ENCODE results near the gene PGBD2.

The PGBD2 gene, protein sequence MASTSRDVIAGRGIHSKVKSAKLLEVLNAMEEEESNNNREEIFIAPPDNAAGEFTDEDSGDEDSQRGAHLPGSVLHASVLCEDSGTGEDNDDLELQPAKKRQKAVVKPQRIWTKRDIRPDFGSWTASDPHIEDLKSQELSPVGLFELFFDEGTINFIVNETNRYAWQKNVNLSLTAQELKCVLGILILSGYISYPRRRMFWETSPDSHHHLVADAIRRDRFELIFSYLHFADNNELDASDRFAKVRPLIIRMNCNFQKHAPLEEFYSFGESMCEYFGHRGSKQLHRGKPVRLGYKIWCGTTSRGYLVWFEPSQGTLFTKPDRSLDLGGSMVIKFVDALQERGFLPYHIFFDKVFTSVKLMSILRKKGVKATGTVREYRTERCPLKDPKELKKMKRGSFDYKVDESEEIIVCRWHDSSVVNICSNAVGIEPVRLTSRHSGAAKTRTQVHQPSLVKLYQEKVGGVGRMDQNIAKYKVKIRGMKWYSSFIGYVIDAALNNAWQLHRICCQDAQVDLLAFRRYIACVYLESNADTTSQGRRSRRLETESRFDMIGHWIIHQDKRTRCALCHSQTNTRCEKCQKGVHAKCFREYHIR

DNA sequence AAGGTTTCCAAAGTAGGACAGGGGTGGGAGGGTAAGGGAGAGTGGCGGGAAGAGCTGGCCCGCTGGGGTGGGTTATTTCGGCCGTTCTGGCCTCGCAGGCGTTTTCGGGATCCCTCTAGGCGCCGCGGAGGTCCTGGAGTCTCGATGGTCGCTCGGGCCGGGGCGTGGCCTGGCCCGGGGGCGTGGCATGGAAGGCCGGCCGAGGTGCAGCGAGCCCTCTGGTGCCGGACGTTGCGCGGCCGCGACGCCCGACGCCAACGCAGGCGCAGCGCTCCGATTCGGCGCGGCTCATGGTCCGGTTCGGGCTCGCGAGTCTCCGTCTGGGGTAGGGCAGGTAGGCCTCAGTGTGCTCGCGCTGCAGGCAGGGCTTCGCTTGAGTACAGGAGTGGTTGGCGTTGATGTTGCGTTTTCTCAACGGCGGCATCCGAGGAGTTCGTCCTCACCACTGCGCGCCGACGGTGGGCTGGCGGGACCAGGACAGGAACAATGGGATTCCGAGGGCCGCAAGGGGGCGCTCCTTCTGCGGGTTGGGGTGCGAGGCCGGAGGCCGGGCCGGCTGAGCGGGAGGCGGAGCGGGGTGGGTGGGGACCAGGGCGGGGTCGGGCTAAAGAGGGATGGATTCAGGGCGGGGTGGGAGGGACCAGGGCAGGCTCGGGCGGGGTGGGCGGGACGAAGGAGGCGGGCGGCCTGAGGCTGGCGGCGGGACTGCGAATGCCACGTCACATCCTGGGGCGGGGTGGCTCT is at the start of gene PGBD2:
TSS of gene PGBD2 (plus strand) at position 227 of the 744 bp plus-strand sequence. CDS start 7,628 bp downstream, outside the sequence.
- peak; percentile 85 for DNase-seq (ENCODE audit: low read depth)

DNA sequence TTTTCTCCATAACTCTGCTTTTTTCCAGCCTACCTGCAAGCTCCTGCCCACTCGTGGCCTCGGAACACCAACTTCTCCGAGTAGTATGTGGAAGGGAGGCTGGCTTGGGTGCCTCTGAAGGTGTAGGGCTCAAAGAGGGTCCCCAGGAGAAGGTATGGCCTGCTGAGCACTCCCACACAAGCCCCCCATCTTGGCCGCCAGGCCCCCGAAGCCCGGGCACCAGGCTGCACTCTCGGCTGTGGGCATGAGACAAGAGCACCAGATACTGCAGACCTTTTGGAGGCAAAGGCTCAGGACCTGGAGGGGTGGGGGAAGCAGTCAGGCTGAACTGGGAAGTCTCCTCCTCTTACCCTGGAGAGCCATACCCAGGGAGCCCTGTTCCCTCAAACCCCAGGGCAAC is 48.8 kb upstream of the PGBD2 start:
- DNase-seq (ENCODE audit: low read depth): no peak

DNA sequence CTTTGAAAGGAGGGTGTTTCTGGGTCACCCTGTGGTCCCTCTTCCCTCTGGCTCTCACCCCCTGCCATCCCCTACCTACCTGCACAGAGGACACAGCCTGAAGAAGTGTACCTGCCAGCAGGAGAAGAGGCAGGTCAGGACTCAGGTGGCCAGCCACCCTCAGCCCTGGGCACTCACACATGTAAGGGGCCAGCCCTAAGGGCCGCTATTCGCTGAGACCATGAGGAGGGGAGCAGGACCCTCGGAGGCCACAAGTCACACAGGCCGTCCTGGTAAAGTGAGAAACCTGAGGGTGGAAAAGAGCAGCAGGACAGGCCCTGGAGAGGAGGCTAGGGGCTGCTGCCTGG is 48.3 kb upstream of the PGBD2 start:
- no peak for DNase-seq (ENCODE audit: low read depth)

DNA sequence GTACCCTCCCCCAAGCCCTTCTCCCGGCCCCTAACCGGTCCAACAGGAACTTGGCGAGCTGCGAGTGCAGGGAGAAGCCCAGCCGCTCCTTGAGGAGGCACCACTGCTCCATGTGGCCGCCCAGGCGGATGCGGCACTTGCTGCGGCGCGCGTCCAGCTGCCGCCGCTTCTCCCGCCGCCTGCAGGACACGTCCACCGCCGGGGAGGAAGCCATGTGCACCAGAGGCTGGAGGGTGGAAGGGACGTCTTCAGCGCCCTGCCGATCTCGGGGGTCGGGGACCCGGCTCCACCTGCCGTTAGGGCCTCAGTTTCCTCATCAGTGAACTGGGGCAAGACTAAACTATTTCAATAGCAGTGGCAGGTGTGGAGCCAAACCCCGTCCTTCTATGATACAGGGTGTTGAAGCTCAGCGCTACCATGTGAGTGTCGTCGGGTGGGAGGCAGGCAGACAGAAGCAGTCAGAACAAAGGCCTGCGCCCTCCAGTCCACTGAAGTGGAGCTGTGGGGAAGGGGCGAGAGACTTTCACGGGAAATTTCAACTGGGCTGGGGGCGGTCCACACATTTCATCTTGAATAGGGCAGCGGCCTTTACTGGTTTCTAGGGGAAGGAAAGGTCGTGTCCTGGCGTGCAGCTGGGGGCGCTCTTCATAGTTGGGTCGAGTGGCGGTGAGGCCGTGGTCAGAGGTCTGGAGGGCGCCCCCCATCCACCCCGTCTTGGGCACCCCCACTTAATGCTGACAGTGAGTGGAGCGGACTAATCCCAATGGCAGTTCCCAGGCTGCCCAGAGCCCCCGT is 47.7 kb upstream of the PGBD2 start:
- peak; percentile 33 for DNase-seq (ENCODE audit: low read depth)

DNA sequence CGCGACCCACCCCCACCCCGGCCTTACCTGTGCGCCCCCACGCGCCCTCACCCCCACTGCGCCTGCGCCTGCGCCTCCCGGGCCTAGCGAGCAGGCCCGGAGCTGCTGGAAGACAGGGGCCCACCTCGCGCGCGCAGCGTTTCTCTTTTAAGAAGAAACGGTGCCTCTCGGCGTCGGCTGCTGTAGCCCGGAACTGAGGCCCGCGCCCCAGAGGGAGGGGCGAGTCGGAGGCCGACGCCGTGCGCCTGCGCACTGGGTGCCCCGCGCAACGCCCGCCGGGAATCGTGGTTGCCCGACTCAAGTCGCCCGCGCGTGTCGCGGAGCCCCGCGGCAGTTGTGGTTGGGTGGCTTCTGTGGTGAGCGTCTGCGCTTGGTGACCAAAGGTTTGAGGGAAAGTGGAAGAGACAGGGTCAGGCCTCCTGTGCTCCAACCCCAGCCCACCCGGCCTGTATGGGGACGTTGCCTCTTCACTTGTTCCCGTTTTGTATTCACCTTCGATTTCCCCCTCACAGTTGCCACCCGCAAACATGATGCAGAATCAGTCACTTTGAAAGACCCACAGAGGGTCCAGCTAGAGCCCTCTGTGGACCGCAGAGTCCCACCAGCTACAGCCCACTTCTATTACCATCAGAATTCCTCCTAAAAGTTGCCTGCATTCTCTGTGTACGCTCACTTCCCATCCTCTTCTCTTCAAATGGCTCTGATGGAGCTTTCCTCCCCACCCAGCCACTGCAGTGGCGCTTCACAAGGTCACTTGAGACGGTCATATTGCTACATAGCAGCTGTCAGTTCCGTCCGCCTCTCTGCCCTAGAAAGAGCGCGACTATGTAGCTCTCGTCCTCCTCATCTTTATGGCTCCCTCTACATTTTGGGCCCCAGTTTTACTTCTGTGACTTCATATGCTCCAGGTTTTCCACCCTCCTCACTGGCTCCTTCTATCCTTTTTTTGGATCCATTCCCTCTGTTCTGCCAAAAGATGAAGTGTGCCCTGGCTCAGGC is 46.8 kb upstream of the PGBD2 start, which contains the start of gene ZNF692:
TSS of gene ZNF692 (minus strand) at position 195 of the 999 bp plus-strand sequence. CDS start 776 bp downstream, outside the sequence.
- DNase-seq (ENCODE audit: low read depth): peak; percentile 96

DNA sequence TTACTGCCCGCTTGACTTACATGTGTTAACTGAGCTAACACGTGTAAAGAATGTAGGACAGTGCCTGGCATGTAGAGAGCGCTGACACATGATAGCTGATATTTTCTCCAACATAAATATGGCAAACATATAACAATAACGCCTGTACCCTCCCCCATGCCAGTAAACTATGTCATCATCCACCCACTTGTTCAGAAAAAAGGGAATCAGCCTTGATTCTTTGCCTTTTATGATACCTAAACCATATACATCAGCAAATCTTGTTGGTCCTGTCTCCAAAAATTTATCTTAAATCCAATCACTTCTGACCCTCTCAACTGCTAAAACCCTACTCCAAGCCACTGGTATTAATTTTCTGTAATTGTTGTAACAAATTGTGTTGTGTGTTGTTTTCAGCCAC is 46.0 kb upstream of the PGBD2 start:
- DNase-seq (ENCODE audit: low read depth): no peak

DNA sequence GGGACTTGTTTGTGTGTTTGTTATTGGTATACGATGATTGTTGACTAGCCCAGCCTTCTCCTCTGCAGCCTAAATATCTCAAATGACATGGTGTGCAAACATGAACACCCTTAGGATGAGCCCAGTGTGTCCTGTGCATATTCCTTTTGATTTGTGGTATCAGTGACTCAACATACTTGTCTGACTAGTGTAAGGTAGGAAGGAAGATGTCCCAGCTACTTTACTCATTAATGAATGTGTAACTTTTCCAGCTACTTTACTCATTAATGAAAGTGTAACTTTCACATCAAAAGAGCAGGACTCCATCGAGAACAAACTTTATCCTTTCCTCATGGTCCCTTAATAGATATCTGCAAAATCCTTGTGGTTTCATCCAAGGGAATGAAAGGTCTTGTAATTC is 44.4 kb upstream of the PGBD2 start:
- DNase-seq (ENCODE audit: low read depth): no peak

DNA sequence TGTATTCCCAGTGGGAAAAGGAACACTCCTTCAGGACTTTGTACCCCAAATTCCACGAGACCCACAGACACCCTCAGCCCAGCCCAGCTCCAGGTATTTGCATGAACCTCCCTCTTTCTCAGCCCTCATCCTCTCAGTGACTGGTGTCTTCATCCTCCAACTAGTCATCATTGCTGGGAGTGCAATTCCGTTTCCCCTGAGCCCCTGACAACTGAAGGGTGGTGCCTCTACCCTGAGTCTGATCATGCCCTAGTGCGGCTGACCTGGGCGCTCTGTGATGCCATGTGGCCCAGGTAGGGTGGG is 43.4 kb upstream of the PGBD2 start:
- no peak for DNase-seq (ENCODE audit: low read depth)

DNA sequence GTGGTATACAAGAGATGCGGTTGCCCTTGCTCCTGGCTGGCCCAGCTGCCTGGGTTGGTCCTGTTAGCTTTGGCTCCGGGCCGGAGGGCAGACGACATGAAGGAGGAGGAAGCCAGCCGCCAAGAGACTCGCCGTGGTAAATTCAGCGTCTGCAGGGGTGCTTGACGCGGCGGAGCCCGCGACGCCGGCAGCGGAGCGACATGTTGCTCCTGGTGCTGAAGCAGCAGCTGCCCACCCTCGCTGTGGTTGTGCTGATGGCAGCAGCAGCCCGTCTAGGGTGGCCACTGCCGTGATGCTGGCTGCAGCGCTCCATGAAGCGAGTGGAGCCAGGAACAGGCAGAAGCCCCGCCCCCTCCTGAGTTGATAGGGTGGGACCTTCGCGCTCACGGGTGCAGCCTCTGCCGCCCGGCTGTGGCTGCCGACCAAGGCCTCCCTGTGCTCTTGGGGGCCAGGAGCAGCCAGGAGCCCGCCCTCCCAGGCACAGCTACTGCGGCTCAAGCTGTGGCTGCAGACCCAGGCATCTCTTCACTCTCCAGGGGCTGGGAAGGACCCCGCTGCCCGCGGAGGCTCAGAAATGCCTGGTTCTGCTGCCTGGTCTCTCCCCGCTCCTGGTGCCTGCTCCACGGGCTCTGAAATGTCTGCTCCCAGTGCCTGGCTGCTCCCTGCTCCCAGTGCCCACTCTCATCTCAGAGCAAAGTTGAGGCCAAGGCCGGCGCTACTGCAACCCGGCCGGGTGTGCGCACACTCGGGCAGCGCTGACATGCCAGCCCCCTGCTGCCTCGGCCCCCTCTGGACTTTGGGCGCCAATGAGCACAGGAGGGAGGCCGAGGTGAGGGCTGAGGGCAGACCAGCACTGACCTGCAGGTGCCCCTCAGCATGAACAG is 42.8 kb upstream of the PGBD2 start:
- peak; percentile 55 for DNase-seq (ENCODE audit: low read depth)

DNA sequence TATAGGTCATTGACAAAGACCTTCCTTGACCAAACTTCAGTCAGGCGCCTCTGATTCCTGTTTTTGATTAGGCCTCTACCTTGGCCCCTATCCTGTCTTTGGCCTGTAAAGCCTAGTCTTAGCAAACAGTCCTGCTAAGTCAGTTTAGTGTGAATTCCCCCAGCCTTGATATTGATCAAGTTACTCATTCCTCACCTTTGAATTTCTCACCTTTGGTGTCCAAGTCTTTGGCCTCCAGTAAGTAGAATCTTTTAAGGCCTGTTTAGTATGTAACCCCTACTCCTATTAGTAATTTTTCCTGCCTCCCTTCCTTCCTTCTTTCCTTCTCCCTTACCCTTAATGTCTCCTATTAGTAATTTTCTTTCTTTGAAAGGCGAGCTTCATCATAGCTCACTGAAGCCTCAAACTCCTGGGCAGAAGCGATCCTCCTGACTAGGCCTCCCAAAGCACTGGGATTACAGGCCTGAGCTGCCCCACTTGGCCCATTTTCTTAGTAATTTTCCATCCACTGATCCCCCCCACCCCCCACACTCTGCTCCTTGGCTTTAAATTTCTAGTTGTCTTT is 34.1 kb upstream of the PGBD2 start:
- DNase-seq (ENCODE audit: low read depth): no peak

DNA sequence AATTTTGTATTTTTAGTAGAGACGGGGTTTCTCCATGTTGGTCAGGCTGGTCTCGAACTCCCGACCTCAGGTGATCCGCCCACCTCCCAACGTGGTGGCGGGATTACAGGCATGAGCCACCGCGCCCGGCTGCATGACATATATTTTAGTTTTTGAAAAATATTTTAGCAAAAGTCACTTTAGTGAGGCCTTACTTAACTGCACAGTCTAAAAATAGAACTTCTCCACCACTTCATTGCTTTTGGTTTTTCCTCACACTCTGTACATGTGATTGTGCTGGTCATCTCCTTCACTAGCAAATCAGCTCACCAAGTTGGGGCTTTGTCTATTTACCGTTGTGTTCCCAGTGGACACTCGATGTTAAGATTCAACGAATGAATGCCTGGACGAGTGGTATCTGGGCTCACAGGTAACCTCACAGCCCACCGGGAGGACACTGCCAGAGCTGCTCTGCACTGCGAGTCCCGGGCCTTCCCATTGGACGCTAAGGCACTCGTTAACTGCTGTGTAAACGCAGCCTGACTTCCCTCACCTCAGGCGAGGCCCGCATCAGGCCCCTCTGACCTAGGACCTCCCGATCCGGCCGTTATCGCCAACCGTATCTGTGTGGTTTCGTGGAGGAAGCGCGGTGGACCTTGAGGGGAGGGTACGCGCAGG is 33.2 kb upstream of the PGBD2 start:
- DNase-seq (ENCODE audit: low read depth): peak; percentile 69

DNA sequence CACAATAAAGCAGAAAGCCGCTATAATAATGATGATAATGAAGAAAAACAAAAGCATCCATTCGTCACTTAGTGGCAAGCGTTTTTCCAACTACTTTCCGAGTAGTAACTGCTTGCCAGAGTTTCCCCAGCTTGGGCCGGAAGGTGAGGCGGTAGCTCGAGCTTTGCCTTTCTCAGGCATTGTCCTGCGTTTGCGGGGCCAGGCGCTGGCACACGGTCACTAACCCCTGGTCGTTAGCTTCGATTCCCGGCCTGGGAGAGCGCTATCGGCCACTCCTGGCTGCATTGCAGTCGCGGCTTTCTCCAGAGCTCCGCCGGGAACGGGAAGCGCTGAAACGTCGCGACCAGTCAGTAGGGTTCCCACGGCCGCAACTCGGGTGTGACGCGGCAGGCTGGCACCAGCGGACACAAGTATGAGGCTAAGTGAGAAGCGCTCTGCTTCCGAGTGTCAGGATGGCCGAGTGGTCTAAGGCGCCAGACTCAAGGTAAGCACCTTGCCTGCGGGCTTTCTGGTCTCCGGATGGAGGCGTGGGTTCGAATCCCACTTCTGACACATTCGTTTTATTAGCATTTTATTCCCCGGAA is 32.5 kb upstream of the PGBD2 start:
- DNase-seq (ENCODE audit: low read depth): peak; percentile 94

DNA sequence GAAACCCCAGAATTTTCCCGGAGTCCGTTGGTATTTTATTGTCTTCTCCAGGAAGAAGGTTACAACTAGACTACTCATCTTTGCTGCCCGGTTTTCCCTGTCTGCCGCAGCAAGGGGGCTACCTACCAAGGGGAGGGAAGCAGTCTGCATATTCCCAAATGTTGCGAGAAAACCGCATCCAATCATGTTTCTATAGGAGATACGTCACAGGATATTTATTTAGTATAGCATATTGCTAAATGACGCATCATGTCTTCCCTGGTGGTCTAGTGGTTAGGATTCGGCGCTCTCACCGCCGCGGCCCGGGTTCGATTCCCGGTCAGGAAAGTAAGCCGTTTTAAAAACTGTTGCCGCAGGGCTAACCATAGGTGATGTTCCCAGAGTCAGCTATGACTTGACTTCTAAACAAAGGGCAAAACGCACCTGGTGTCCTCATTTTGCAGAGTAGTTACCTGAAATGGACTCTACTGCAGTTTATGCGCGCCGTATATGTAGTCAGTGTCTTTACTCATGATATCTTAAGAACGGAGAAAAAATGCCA is 32.0 kb upstream of the PGBD2 start:
- DNase-seq (ENCODE audit: low read depth): no peak

DNA sequence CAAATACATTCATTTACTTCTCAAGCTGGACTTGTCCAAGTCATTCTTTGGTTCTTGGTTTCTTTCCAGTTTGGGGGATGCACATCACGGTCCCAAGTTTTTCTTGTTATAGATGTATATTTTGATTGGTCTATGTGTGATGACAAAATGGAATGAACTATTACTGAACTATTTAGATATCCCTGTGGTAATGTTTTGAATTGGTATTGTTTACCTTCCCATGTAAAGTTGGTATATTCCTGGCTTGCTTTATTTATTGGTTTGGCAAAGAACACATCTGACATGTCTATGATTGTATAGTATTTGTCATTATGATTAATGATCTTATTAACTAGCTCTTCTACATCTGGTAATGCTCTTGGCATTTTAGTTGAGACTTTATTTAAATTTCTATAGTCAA is 24.8 kb upstream of the PGBD2 start:
- no peak for DNase-seq (ENCODE audit: low read depth)

DNA sequence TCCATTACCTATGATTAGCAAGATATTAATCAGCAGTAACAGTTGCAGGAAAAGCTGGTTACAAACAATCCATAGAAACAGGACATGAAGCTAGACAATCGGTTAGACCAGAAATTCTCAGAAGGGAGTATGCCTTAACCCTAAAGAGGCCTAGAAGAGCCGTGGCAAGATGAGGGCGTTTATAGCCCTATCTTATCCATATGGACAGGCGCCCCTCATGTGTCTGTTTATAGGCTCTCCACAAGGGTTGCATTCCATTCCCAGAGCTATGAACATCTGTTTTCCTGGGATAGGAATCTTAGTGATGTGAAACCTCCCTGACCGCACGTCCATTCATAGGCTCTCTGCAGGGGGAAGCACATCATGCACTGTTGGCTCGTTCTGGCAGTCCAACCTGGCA is 23.6 kb upstream of the PGBD2 start:
- peak; percentile 59 for DNase-seq (ENCODE audit: low read depth)

DNA sequence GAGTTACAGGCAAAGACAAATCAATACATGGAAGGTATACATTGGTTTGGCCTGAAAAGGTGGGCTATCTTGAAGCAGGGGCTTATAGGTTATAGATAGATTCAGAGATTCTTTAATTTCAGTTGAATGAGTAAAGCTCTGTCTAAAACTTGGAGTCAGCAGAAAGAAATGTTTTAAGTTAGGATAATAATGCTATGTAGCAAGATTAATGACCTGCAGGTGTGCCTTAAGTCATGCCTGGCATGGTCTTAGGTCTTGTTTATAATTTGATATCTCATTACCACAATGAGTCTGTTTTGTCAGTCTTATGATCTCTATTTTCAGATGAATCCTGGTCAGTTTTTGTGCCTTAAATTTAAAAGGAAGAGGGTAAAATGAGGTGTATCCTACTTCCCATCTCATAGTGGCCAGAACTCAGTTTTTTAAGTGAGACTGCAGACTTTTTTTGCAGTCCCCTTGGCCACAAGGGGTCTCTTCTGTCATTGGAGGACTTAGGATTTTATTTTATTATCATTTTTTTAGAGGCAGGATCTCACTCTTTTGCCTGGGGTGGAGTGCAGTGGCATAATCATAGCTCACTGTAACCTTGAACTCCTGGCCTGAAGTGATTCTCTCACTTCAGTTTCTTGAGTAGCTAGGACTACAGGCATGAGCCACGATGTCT is 21.3 kb upstream of the PGBD2 start:
- DNase-seq (ENCODE audit: low read depth): peak; percentile 39

DNA sequence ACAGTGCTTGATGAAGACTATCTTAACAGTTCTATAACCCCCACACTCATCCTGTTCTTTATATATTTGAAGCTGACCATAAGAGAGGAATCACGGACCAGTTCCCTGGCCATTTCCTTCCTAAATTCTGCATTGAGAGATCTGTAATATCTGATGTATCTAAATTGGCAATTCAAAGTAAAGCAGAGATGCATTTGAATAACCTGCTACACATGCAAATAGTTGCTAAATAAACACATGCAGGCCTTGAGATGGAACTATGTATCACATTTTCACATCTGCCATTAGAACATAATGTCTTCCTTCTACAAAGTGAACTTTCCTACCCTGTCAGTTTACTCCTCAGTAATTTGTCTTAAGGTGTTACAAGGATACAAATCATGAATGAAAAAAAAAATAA is 20.4 kb upstream of the PGBD2 start:
- no peak for DNase-seq (ENCODE audit: low read depth)
